Heart left ventricle (tissue), 13 donors: ENCODE results near the gene GALT.

ENCODE experiments used
- POLR2A ChIP-seq, 2 donors: fragments of 450-650 bp; IDR thresholded peaks; one replicate each; pipeline ENCODE4 v1.6.1; 2017; ENCODE audit warnings: antibody characterized with exemption in 2 of 2, mild to moderate bottlenecking in 2 of 2, moderate library complexity in 2 of 2
- TF ChIP-seq, protein P1 (sequence below), 12 donors: fragments of 200-600 bp; sonication (generic) in 4 of 12; IDR thresholded peaks; one replicate each; pipeline versions ENCODE4 v1.5.0 to v1.8.0; 2018 to 2022; ENCODE audit warnings: antibody characterized with exemption in 12 of 12, mild to moderate bottlenecking in 5 of 12
- donor health status: ischemic (EF 13 %, LVEDD 7.1; RV severe dilation, severe dysfunction).
- donor health status: DM: no; HTN: yes; CAD: no.
- donor health status: DM: no; HTN: no; CAD: no.
- donor health status: ischemic (EF 25% LVEDD 6.9; RV normal size, moderate dysfunction).
- donor health status: ischemic (EF 25% LVEDD 5.7; RV mildly dilated, moderate dysfunction).
- donor health status: ischemic (EF 35%, LVEDD 5.7; RV mildly dilated, moderate dysfunction).
- donor health status: nonischemic (EF 11% LVEDD 7.7; RV severe dilation, severe dysfunction).
- donor health status: DM: yes; HTN: yes; CAD: no.
- donor health status: PGD.
- donor health status: ischemic (EF 29% LVEDD 5.4; RV normal size, mild dysfunction).
- donor health status: nonischemic (EF 23%, LVEDD 6.1; RV moderate dilation, normal function).

DNA sequence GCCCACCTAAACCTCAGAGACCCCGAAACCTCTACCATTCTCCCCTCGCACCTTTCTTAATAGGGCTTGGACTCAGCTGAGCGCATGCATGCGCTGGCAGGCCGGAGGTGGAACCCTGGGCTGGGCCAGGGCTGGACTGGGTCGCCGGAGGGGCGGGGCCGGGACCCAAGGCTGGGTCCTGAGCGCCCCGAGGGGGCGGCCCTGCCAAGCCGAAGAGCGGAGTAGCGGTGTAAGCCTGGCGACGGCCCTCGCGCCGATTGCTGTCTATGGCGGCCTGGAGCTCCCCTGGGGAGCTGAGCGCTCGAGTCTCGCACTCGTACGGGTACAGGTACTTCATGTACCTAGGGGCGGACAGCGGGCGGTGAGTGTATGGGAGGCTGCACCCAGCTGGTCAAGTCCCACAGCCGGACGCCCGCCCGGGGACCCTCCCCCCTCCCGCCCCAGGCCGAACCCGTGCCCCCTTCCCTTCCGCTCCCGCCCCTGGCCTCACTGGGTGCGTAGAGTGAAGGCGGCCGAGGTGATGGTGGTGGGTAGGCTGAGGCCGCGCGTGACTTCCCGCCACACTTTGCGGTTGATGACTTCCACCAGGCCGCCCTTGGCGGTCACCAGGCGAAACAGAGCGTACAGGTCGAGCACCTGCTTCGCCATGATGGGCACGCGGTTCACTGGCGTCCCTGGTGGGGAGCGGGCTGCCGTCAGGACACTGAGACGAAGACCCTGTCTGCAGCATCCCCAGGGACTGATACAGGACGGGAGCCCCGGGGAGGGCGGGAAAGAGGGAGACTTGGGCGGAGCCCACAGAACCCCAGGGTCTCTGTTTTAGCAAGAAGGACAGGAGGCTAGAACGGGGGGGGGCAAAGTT lies 22.9 kb upstream of the GALT start:
- TF ChIP-seq, protein P1, sequence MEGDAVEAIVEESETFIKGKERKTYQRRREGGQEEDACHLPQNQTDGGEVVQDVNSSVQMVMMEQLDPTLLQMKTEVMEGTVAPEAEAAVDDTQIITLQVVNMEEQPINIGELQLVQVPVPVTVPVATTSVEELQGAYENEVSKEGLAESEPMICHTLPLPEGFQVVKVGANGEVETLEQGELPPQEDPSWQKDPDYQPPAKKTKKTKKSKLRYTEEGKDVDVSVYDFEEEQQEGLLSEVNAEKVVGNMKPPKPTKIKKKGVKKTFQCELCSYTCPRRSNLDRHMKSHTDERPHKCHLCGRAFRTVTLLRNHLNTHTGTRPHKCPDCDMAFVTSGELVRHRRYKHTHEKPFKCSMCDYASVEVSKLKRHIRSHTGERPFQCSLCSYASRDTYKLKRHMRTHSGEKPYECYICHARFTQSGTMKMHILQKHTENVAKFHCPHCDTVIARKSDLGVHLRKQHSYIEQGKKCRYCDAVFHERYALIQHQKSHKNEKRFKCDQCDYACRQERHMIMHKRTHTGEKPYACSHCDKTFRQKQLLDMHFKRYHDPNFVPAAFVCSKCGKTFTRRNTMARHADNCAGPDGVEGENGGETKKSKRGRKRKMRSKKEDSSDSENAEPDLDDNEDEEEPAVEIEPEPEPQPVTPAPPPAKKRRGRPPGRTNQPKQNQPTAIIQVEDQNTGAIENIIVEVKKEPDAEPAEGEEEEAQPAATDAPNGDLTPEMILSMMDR (IDR thresholded peaks at IDR 0.05): no peak
- no peak for TF ChIP-seq POLR2A (IDR thresholded peaks at IDR 0.05)
